ENCODE data around the gene BMP8B.
"Not testable (repeated sequence)": the region's sequence is repeated elsewhere in the genome, so short reads cannot be mapped to it uniquely, and the experiment has no call there.

The BMP8B gene

GRCh38 chr1:39777896-39778295, 10.8 kb downstream of the BMP8B start:
- DNase-seq (ENCODE audit: low read depth): not testable (repeated sequence)

GRCh38 chr1:39777306-39777705, 11.4 kb downstream of the BMP8B start:
- no peak for DNase-seq (ENCODE audit: low read depth)

GRCh38 chr1:39776886-39777285, 11.8 kb downstream of the BMP8B start:
- no peak for DNase-seq (ENCODE audit: low read depth)

- no peak for DNase-seq (ENCODE audit: low read depth)
Observed at GRCh38 chr1:39776400-39776713, 12.3 kb downstream of the BMP8B start.

- not testable (repeated sequence) for DNase-seq (ENCODE audit: low read depth)
Observed at GRCh38 chr1:39775676-39776399, 12.8 kb downstream of the BMP8B start.

GRCh38 chr1:39775141-39775540, 13.5 kb downstream of the BMP8B start:
- DNase-seq (ENCODE audit: low read depth): not testable (repeated sequence)

GRCh38 chr1:39773369-39773979, 15.2 kb downstream of the BMP8B start:
- not testable (repeated sequence) for DNase-seq (ENCODE audit: low read depth)

GRCh38 chr1:39771022-39771532, 17.6 kb downstream of the BMP8B start, which contains the start of gene OXCT2:
Gene OXCT2, minus strand, starts transcription at chr1:39771348. Its CDS starts 93 bp downstream, at chr1:39771255.
- DNase-seq (ENCODE audit: low read depth): peak; percentile 4

GRCh38 chr1:39770100-39771021, 18.3 kb downstream of the BMP8B start:
- DNase-seq (ENCODE audit: low read depth): peak; percentile 30

- DNase-seq (ENCODE audit: low read depth): not testable (repeated sequence)
Observed at GRCh38 chr1:39769502-39769901, 19.2 kb downstream of the BMP8B start.

- DNase-seq (ENCODE audit: low read depth): not testable (repeated sequence)
Observed at GRCh38 chr1:39766466-39766865, 22.2 kb downstream of the BMP8B start.

- DNase-seq (ENCODE audit: low read depth): not testable (repeated sequence)
Observed at GRCh38 chr1:39764512-39764911, 24.2 kb downstream of the BMP8B start.

GRCh38 chr1:39763619-39764374, 24.9 kb downstream of the BMP8B start:
- not testable (repeated sequence) for DNase-seq (ENCODE audit: low read depth)

- DNase-seq (ENCODE audit: low read depth): no peak
Observed at GRCh38 chr1:39762550-39763540, 25.8 kb downstream of the BMP8B start.

- no peak for DNase-seq (ENCODE audit: low read depth)
Observed at GRCh38 chr1:39761557-39762260, 27.0 kb downstream of the BMP8B start.

- DNase-seq (ENCODE audit: low read depth): no peak
Observed at GRCh38 chr1:39761016-39761415, 27.6 kb downstream of the BMP8B start.

GRCh38 chr1:39760074-39761008, 28.3 kb downstream of the BMP8B start:
- no peak for DNase-seq (ENCODE audit: low read depth)

GRCh38 chr1:39759436-39759726, 29.3 kb downstream of the BMP8B start:
- no peak for DNase-seq (ENCODE audit: low read depth)
